CD4-positive, alpha-beta T cell treated with Interleukin-2 at 100 ng/mL for 4 hours (primary cell): ENCODE measurements around the gene SFTA2.
A peak's percentile ranks its signal among the peaks of the same experiment; 100 is the strongest.

Experiments used
- DNase-seq: peaks from one replicate; pipeline ENCODE4 v3.0.0-alpha.2; 2020; ENCODE audit warnings: low spot score

The SFTA2 gene

GRCh38 chr6:30889921-30890645, 41.9 kb downstream of the SFTA2 start:
- DNase-seq = no peak

GRCh38 chr6:30889496-30889885, 42.5 kb downstream of the SFTA2 start:
- no peak for DNase-seq

GRCh38 chr6:30888816-30889495, 43.0 kb downstream of the SFTA2 start:
- DNase-seq = no peak

- DNase-seq = no peak
Observed at GRCh38 chr6:30887901-30888815, 43.8 kb downstream of the SFTA2 start.

GRCh38 chr6:30886897-30887255, 45.1 kb downstream of the SFTA2 start:
- no peak for DNase-seq

GRCh38 chr6:30885999-30886896, 45.7 kb downstream of the SFTA2 start:
- peak; percentile 14 for DNase-seq

GRCh38 chr6:30885481-30885998, 46.4 kb downstream of the SFTA2 start:
- no peak for DNase-seq

- peak; percentile 22 for DNase-seq
Observed at GRCh38 chr6:30884521-30885480, 47.2 kb downstream of the SFTA2 start.

- DNase-seq = peak; percentile 41
Observed at GRCh38 chr6:30883685-30884520, 48.1 kb downstream of the SFTA2 start, which contains the start of gene DDR1. Gene DDR1, plus strand, starts transcription at chr6:30884519. Its CDS starts 4,211 bp downstream, at chr6:30888730.

- no peak for DNase-seq
Observed at GRCh38 chr6:30882759-30883684, 48.9 kb downstream of the SFTA2 start.

GRCh38 chr6:30882204-30882758, 49.7 kb downstream of the SFTA2 start:
- DNase-seq = no peak

- no peak for DNase-seq
Observed at GRCh38 chr6:30881392-30882203, 50.4 kb downstream of the SFTA2 start.
